Measurements from ENCODE around the gene PRODH2. TPM values are rescaled to one million over a fixed set of nuclear protein-coding genes. Genes with fewer than 3 reads are reported as not detected.
A peak's percentile ranks its signal among the peaks of the same experiment; 100 is the strongest.
"Not testable (repeated sequence)": the region's sequence is repeated elsewhere in the genome, so short reads cannot be mapped to it uniquely, and the experiment has no call there.

PRODH2 gene
- polyA plus RNA-seq, 2 donors: not detected

- no peaks in the 10 kb centered on the region for H3K9me3 ChIP-seq (ENCODE audit: control insufficient read depth in 2 of 2, insufficient read depth in 1 of 2, low read depth in 1 of 2, low read length in 1 of 2)
- H3K4me3 ChIP-seq (ENCODE audit: low read depth in 1 of 2, low read length in 2 of 2): peak within 1 kb of the TSS; percentile 70 to 87
- peaks cover 0 to 7% of the 10 kb centered on the region in 2 donors for H3K4me1 ChIP-seq (ENCODE audit: control insufficient read depth in 2 of 2, insufficient read depth in 2 of 2, low read length in 1 of 2)
- 1 to 2% methylated on average over 32 to 82 of the region's 82 CpGs for WGBS, 2 donors
- no peaks in the 10 kb centered on the region for H3K27me3 ChIP-seq (ENCODE audit: control insufficient read depth in 1 of 2, insufficient read depth in 2 of 2, low read length in 2 of 2)
- peak within 1 kb of the TSS; percentile 20 to 28 for H3K27ac ChIP-seq (ENCODE audit: low read depth in 2 of 2, low read length in 1 of 2)
- H3K36me3 ChIP-seq (ENCODE audit: control insufficient read depth in 2 of 2, insufficient read depth in 2 of 2, low read length in 1 of 2): peaks cover 0 to 6% of the 10 kb centered on the region in 2 donors
These were observed 37.1 kb downstream of the PRODH2 start, which contains the start of gene ARHGAP33 for GRCh38 chr19:35775298-35776101. ARHGAP33 (plus strand) TSS chr19:35775564; CDS start chr19:35775659, 95 bp downstream.

DNA sequence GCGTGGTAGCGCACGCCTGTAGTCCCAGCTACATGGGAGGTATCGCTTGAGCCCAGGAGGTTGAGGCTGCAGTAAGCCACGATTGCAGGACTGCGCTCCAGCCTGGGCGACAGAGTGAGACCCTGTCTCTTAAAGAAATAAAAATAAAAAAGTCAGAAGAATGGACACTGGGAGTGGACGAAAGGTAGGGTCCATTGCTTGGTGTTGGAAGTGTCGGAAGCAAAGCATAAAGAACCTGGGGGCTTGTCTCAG, 37.7 kb downstream of the PRODH2 start:
- Histone ChIP-seq H3K9me3 (ENCODE audit: control insufficient read depth in 2 of 2, insufficient read depth in 1 of 2, low read depth in 1 of 2, low read length in 1 of 2) (no peaks in the 10 kb centered on the region), H3K27ac (ENCODE audit: low read depth in 2 of 2, low read length in 1 of 2) (no peak overlapping the region), H3K36me3 (ENCODE audit: control insufficient read depth in 2 of 2, insufficient read depth in 2 of 2, low read length in 1 of 2) (peaks cover 0 to 2% of the 10 kb centered on the region in 2 donors), H3K4me3 (ENCODE audit: low read depth in 1 of 2, low read length in 2 of 2) (peak overlapping the region; percentile 70 to 87), H3K4me1 (ENCODE audit: control insufficient read depth in 2 of 2, insufficient read depth in 2 of 2, low read length in 1 of 2) (peaks cover 0 to 7% of the 10 kb centered on the region in 2 donors), H3K27me3 (ENCODE audit: control insufficient read depth in 1 of 2, insufficient read depth in 2 of 2, low read length in 2 of 2) (no peaks in the 10 kb centered on the region)
- WGBS, 2 donors: 11 to 32% methylated on average over 9 of the region's 9 CpGs

DNA sequence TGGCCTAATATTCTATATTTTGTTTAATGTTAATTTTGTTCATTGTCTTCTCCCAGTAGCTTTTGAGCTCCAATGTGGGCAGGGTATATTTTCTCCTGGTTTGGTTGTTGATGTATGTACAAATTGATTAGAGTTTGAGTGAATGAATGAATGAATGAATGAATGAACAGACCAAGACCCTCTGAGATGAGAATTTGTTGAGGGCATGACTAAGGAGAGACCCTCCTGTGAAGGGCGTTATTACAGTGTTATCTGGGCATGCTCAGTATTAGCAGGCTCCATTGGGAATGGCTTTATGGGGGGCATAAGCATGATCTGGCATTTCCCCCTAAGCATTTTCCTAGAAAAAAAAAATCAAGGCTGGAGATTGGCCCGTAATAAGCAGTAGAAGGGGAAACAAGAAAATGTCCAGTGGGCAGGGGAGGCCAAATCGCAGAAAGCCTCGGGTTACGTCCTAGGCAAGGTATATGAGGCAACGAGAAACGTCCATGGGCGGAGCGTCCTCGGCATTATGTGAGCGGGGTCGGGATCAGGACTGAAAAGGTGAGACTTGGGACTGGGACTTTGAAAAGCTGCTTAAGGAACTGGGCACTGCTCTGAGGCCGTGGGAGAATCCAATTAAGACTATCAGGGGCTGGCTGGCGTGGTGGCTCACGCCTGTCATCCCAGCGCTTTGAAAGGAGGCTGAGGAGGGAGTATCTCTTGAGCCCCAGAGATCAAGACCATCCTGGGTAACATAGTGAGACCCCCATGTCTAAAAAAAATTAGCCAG, 38.2 kb downstream of the PRODH2 start:
- WGBS, 2 donors: 34 to 46% methylated on average over 16 of the region's 16 CpGs
- H3K4me3 ChIP-seq (ENCODE audit: low read depth in 1 of 2, low read length in 2 of 2): peak overlapping the region in 1 of 2 donors; percentile 70
- H3K36me3 ChIP-seq (ENCODE audit: control insufficient read depth in 2 of 2, insufficient read depth in 2 of 2, low read length in 1 of 2): no peaks in the 10 kb centered on the region
- no peak overlapping the region for H3K27ac ChIP-seq (ENCODE audit: low read depth in 2 of 2, low read length in 1 of 2)
- peaks cover 0 to 7% of the 10 kb centered on the region in 2 donors for H3K4me1 ChIP-seq (ENCODE audit: control insufficient read depth in 2 of 2, insufficient read depth in 2 of 2, low read length in 1 of 2)
- H3K9me3 ChIP-seq (ENCODE audit: control insufficient read depth in 2 of 2, insufficient read depth in 1 of 2, low read depth in 1 of 2, low read length in 1 of 2): no peaks in the 10 kb centered on the region
- no peaks in the 10 kb centered on the region for H3K27me3 ChIP-seq (ENCODE audit: control insufficient read depth in 1 of 2, insufficient read depth in 2 of 2, low read length in 2 of 2)

GRCh38 chr19:35773020-35773806, 39.4 kb downstream of the PRODH2 start:
- Histone ChIP-seq H3K4me1 (ENCODE audit: control insufficient read depth in 2 of 2, insufficient read depth in 2 of 2, low read length in 1 of 2) (peaks cover 0 to 7% of the 10 kb centered on the region in 2 donors), H3K27ac (ENCODE audit: low read depth in 2 of 2, low read length in 1 of 2) (no peak overlapping the region), H3K36me3 (ENCODE audit: control insufficient read depth in 2 of 2, insufficient read depth in 2 of 2, low read length in 1 of 2) (peaks cover 0 to 3% of the 10 kb centered on the region in 2 donors), H3K9me3 (ENCODE audit: control insufficient read depth in 2 of 2, insufficient read depth in 1 of 2, low read depth in 1 of 2, low read length in 1 of 2) (no peaks in the 10 kb centered on the region), H3K4me3 (ENCODE audit: low read depth in 1 of 2, low read length in 2 of 2) (no peak overlapping the region), H3K27me3 (ENCODE audit: control insufficient read depth in 1 of 2, insufficient read depth in 2 of 2, low read length in 2 of 2) (no peaks in the 10 kb centered on the region)
- 52 to 60% methylated on average over 9 of the region's 9 CpGs for WGBS, 2 donors

GRCh38 chr19:35772362-35772761, 40.3 kb downstream of the PRODH2 start:
- not testable (repeated sequence) for H3K36me3 ChIP-seq (ENCODE audit: control insufficient read depth in 2 of 2, insufficient read depth in 2 of 2, low read length in 1 of 2); H3K27ac ChIP-seq (ENCODE audit: low read depth in 2 of 2, low read length in 1 of 2); H3K9me3 ChIP-seq (ENCODE audit: control insufficient read depth in 2 of 2, insufficient read depth in 1 of 2, low read depth in 1 of 2, low read length in 1 of 2); H3K4me3 ChIP-seq (ENCODE audit: low read depth in 1 of 2, low read length in 2 of 2); H3K27me3 ChIP-seq (ENCODE audit: control insufficient read depth in 1 of 2, insufficient read depth in 2 of 2, low read length in 2 of 2); H3K4me1 ChIP-seq (ENCODE audit: control insufficient read depth in 2 of 2, insufficient read depth in 2 of 2, low read length in 1 of 2)
- WGBS, 2 donors: 92% methylated on average over 5 of the region's 5 CpGs

- Histone ChIP-seq H3K4me1 (ENCODE audit: control insufficient read depth in 2 of 2, insufficient read depth in 2 of 2, low read length in 1 of 2) (no peaks in the 10 kb centered on the region), H3K27ac (ENCODE audit: low read depth in 2 of 2, low read length in 1 of 2) (no peak overlapping the region), H3K4me3 (ENCODE audit: low read depth in 1 of 2, low read length in 2 of 2) (no peak overlapping the region), H3K27me3 (ENCODE audit: control insufficient read depth in 1 of 2, insufficient read depth in 2 of 2, low read length in 2 of 2) (no peaks in the 10 kb centered on the region), H3K9me3 (ENCODE audit: control insufficient read depth in 2 of 2, insufficient read depth in 1 of 2, low read depth in 1 of 2, low read length in 1 of 2) (no peaks in the 10 kb centered on the region), H3K36me3 (ENCODE audit: control insufficient read depth in 2 of 2, insufficient read depth in 2 of 2, low read length in 1 of 2) (peaks cover 3 to 11% of the 10 kb centered on the region in 2 donors)
- WGBS, 2 donors: 70 to 80% methylated on average over 15 of the region's 15 CpGs
These were observed 44.6 kb downstream of the PRODH2 start for GRCh38 chr19:35768082-35768421.

- Histone ChIP-seq H3K27ac (ENCODE audit: low read depth in 2 of 2, low read length in 1 of 2) (no peak overlapping the region), H3K4me1 (ENCODE audit: control insufficient read depth in 2 of 2, insufficient read depth in 2 of 2, low read length in 1 of 2) (no peaks in the 10 kb centered on the region), H3K9me3 (ENCODE audit: control insufficient read depth in 2 of 2, insufficient read depth in 1 of 2, low read depth in 1 of 2, low read length in 1 of 2) (no peaks in the 10 kb centered on the region), H3K4me3 (ENCODE audit: low read depth in 1 of 2, low read length in 2 of 2) (no peak overlapping the region), H3K27me3 (ENCODE audit: control insufficient read depth in 1 of 2, insufficient read depth in 2 of 2, low read length in 2 of 2) (no peaks in the 10 kb centered on the region), H3K36me3 (ENCODE audit: control insufficient read depth in 2 of 2, insufficient read depth in 2 of 2, low read length in 1 of 2) (peaks cover 3 to 11% of the 10 kb centered on the region in 2 donors)
- WGBS, 2 donors: 73 to 75% methylated on average over 27 to 34 of the region's 34 CpGs
These were observed 45.2 kb downstream of the PRODH2 start for GRCh38 chr19:35767288-35768081.

- WGBS, 2 donors: 83 to 89% methylated on average over 11 of the region's 11 CpGs
- Histone ChIP-seq H3K4me1 (ENCODE audit: control insufficient read depth in 2 of 2, insufficient read depth in 2 of 2, low read length in 1 of 2) (no peaks in the 10 kb centered on the region), H3K27me3 (ENCODE audit: control insufficient read depth in 1 of 2, insufficient read depth in 2 of 2, low read length in 2 of 2) (no peaks in the 10 kb centered on the region), H3K9me3 (ENCODE audit: control insufficient read depth in 2 of 2, insufficient read depth in 1 of 2, low read depth in 1 of 2, low read length in 1 of 2) (no peaks in the 10 kb centered on the region), H3K4me3 (ENCODE audit: low read depth in 1 of 2, low read length in 2 of 2) (no peak overlapping the region), H3K36me3 (ENCODE audit: control insufficient read depth in 2 of 2, insufficient read depth in 2 of 2, low read length in 1 of 2) (peaks cover 3 to 16% of the 10 kb centered on the region in 2 donors), H3K27ac (ENCODE audit: low read depth in 2 of 2, low read length in 1 of 2) (no peak overlapping the region)
These were observed 46.0 kb downstream of the PRODH2 start for GRCh38 chr19:35766571-35767104.
